GM23338 (cell line): ENCODE measurements around the gene SMYD3.

Experiments
- EZH2 ChIP-seq: fragments of 200-600 bp; sonication (generic); IDR thresholded peaks from one replicate; pipeline ENCODE4 v1.8.0; 2017; ENCODE audit warnings: antibody characterized with exemption, mild to moderate bottlenecking, low read depth; ENCODE audit not compliant: unreplicated experiment
- NANOG ChIP-seq: IDR thresholded peaks from 2 replicates; pipeline ENCODE4 v1.6.1; 2016; ENCODE audit warnings: antibody characterized with exemption, borderline replicate concordance
- POLR2AphosphoS5 ChIP-seq: IDR thresholded peaks from 2 replicates; pipeline ENCODE4 v1.6.1; 2016; ENCODE audit warnings: antibody characterized with exemption, low read depth
- STAT1 ChIP-seq: IDR thresholded peaks from one replicate; pipeline ENCODE4 v1.6.1; 2016; ENCODE audit warnings: antibody characterized with exemption; ENCODE audit not compliant: unreplicated experiment
- ZNF114 ChIP-seq: fragments of 250-450 bp; sonication (Bioruptor Pico); IDR thresholded peaks from 2 replicates; pipeline ENCODE4 v1.5.0; 2020; ENCODE audit warnings: mild to moderate bottlenecking, moderate library complexity
- TF ChIP-seq, protein P1 (sequence below), 2 experiments: fragments of 200-600 bp in 1 of 2; sonication (generic) in 1 of 2; conservative IDR thresholded peaks; 2 replicates each; pipeline versions ENCODE4 v1.5.1 to v1.6.1; 2016 to 2017; ENCODE audit warnings: antibody characterized with exemption in 2 of 2, low read depth in 2 of 2, mild to moderate bottlenecking in 2 of 2, moderate library complexity in 1 of 2
- TF ChIP-seq, protein P2 (sequence below): IDR thresholded peaks from one replicate; pipeline ENCODE4 v1.6.1; 2018; ENCODE audit warnings: antibody characterized with exemption; ENCODE audit not compliant: unreplicated experiment

DNA sequence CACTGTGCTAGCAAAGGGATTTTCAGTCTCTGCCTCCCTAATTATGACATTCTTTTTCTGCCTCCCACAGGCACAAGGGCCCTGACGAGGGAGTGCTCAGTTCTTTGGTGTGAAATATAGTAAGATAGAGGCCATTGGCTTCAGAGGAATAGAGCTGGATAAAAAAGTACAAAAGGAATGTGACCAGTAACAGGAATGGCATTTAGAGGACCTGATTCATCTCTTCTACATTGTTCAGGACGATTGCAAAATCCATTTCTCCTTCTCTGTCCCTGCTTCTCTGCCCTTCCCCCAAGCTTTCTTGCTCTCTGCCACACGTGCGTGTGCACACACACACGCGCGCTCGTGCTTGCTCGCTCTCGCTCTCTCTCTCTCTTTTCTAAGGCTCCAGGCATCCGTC lies 684.1 kb downstream of the SMYD3 start:
- no peak for TF ChIP-seq ZNF114 (CRISPR knock-in tag)
- no peak for TF ChIP-seq POLR2AphosphoS5
- TF ChIP-seq, protein P1, sequence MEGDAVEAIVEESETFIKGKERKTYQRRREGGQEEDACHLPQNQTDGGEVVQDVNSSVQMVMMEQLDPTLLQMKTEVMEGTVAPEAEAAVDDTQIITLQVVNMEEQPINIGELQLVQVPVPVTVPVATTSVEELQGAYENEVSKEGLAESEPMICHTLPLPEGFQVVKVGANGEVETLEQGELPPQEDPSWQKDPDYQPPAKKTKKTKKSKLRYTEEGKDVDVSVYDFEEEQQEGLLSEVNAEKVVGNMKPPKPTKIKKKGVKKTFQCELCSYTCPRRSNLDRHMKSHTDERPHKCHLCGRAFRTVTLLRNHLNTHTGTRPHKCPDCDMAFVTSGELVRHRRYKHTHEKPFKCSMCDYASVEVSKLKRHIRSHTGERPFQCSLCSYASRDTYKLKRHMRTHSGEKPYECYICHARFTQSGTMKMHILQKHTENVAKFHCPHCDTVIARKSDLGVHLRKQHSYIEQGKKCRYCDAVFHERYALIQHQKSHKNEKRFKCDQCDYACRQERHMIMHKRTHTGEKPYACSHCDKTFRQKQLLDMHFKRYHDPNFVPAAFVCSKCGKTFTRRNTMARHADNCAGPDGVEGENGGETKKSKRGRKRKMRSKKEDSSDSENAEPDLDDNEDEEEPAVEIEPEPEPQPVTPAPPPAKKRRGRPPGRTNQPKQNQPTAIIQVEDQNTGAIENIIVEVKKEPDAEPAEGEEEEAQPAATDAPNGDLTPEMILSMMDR (conservative IDR thresholded peaks at IDR 0.05; ENCODE audit: low read depth in 2 of 2): no peak
- TF ChIP-seq EZH2: no peak
- TF ChIP-seq, protein P2, sequence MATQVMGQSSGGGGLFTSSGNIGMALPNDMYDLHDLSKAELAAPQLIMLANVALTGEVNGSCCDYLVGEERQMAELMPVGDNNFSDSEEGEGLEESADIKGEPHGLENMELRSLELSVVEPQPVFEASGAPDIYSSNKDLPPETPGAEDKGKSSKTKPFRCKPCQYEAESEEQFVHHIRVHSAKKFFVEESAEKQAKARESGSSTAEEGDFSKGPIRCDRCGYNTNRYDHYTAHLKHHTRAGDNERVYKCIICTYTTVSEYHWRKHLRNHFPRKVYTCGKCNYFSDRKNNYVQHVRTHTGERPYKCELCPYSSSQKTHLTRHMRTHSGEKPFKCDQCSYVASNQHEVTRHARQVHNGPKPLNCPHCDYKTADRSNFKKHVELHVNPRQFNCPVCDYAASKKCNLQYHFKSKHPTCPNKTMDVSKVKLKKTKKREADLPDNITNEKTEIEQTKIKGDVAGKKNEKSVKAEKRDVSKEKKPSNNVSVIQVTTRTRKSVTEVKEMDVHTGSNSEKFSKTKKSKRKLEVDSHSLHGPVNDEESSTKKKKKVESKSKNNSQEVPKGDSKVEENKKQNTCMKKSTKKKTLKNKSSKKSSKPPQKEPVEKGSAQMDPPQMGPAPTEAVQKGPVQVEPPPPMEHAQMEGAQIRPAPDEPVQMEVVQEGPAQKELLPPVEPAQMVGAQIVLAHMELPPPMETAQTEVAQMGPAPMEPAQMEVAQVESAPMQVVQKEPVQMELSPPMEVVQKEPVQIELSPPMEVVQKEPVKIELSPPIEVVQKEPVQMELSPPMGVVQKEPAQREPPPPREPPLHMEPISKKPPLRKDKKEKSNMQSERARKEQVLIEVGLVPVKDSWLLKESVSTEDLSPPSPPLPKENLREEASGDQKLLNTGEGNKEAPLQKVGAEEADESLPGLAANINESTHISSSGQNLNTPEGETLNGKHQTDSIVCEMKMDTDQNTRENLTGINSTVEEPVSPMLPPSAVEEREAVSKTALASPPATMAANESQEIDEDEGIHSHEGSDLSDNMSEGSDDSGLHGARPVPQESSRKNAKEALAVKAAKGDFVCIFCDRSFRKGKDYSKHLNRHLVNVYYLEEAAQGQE: no peak
- TF ChIP-seq NANOG: no peak
- no peak for TF ChIP-seq STAT1
